Measurements from ENCODE around the gene POC1B. TPM values are rescaled to one million over a fixed set of nuclear protein-coding genes. Genes with fewer than 3 reads are reported as not detected.

The POC1B gene
- total RNA-seq, 4 donors from 2014 or later, result 17.9 to 34.8 (median 23.6) TPM

- no peak for DNase-seq (ENCODE audit: low spot score)
- TF ChIP-seq, protein P1, sequence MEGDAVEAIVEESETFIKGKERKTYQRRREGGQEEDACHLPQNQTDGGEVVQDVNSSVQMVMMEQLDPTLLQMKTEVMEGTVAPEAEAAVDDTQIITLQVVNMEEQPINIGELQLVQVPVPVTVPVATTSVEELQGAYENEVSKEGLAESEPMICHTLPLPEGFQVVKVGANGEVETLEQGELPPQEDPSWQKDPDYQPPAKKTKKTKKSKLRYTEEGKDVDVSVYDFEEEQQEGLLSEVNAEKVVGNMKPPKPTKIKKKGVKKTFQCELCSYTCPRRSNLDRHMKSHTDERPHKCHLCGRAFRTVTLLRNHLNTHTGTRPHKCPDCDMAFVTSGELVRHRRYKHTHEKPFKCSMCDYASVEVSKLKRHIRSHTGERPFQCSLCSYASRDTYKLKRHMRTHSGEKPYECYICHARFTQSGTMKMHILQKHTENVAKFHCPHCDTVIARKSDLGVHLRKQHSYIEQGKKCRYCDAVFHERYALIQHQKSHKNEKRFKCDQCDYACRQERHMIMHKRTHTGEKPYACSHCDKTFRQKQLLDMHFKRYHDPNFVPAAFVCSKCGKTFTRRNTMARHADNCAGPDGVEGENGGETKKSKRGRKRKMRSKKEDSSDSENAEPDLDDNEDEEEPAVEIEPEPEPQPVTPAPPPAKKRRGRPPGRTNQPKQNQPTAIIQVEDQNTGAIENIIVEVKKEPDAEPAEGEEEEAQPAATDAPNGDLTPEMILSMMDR (IDR thresholded peaks at IDR 0.05), result no peak
- ATAC-seq (ENCODE audit: low FRiP score), result no peak
Measured at GRCh38 chr12:89539426-89540223, 13.8 kb upstream of the POC1B start.

DNA sequence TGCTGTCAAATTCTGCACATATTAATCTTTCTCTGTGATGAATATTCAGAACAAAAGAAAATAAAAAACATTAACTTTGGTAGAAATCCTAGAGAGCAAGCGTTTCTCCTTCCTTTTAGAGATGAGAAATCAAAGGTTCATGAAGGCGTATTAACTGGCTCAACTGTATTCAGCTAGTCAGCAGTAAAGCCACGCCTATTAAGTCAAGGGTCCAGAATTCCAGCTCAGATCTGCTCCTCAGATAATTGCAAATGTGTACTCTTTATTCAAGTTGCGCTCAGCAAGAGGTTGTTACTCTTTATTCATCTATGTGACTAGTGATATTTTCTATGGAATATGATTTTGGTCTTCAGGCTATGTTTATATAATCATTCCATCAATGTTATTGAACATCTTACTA is 13.1 kb upstream of the POC1B start:
- DNase-seq (ENCODE audit: low spot score) (no peak), ATAC-seq (ENCODE audit: low FRiP score) (no peak)
- TF ChIP-seq, protein P1 (IDR thresholded peaks at IDR 0.05), result no peak

GRCh38 chr12:89537389-89537788 is 11.5 kb upstream of the POC1B start:
- no peak for ATAC-seq (ENCODE audit: low FRiP score)
- TF ChIP-seq, protein P1 (IDR thresholded peaks at IDR 0.05), result no peak
- no peak for DNase-seq (ENCODE audit: low spot score)

DNA sequence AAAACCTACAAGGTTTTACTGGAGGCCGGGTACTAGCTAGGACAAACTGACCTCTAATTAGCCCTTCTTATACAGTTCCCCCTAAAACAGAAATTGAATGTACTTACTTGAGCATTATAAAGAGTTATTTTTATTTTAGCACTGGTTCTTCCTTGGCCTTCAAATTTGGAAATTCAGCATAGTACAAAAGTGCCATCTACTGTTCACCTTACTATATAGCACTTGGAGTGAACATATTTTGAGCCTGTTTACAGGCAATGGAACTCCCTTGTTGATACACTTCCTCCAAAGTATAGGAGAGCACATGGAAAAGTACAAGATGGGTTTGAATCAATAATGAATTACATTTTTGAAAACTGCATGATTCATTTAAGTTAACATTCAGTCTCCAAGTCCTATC is 3.9 kb upstream of the POC1B start:
- TF ChIP-seq, protein P1 (IDR thresholded peaks at IDR 0.05), result no peak
- ATAC-seq (ENCODE audit: low FRiP score), result no peak

DNA sequence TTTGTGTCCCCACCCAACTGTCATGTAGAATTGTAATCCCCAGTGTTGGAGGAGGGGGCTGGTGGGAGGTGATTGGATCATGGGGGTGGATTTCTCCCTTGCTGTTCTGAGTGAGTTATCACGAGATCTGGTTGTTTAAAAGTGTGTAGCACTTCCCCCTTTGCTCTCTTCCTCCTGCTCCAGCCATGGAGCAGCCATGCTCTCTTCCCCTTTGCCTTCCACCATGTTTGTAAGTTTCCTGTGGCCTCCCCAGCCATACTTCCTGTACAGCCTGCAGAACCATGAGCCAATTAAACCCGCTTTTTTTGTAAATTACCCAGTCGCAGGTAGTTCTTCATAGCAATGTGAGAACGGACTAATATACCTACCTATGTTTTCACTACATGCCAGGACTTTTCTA is 2.6 kb upstream of the POC1B start:
- TF ChIP-seq, protein P1 (IDR thresholded peaks at IDR 0.05), result no peak
- ATAC-seq (ENCODE audit: low FRiP score), result no peak
- no peak for DNase-seq (ENCODE audit: low spot score)

More for the DNA sequence above, 3.9 kb upstream of the POC1B start:
- no peak for DNase-seq (ENCODE audit: low spot score)

DNA sequence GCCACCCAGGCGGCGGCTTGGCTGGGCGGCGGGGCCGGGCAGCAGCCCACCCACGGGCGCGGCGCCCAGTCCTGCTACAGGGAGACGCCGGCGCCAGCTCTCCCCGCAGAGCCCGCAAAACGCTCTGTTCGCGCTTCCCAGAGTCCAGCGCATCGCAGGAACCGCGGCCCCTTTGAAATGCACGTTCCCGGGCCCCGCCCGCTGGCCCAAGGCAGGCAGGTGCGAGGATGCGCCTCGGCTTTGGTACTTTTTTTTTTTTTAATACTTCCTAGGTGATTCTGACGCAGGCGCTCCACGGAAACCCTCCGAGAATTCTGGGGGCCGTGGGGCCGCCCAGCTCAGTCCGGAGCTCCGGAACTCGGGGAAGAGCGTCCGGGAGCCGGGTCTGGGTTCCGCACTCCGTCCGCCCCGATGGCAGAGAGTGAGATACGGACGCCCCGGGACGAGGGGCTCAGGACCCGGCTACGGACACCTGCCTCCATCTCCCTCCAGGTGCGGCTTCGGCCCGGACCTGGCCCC is 483 bp downstream of the POC1B start:
- ATAC-seq (ENCODE audit: low FRiP score), result peak; percentile 27
- DNase-seq (ENCODE audit: low spot score), result peak; percentile 27
- TF ChIP-seq, protein P1 (IDR thresholded peaks at IDR 0.05), result no peak
